A549 treated with Mapracorat at 1 μM for 4 hours (cell line): Measurements from ENCODE around the gene ARHGEF35. TPM values are rescaled to one million over a fixed set of nuclear protein-coding genes. Genes with fewer than 3 reads are reported as not detected.

Source experiments
- total RNA-seq: library from RNA; stranded (reverse); fragments of 200-300 nt; extraction: Qiagen RNA extraction; gene quantifications from 5 replicates; pipeline ENCODE4 v1.2.3, GENCODE V29; 2022

ARHGEF35 gene
- total RNA-seq = 0.18 to 0.50 TPM (median 0.40 TPM) in 5 replicates

GRCh38 chr7:144195212-144195872, at the start of gene ARHGEF35:
Gene ARHGEF35 (minus strand): TSS chr7:144195833. CDS start chr7:144188383, 7,450 bp downstream.

DNA sequence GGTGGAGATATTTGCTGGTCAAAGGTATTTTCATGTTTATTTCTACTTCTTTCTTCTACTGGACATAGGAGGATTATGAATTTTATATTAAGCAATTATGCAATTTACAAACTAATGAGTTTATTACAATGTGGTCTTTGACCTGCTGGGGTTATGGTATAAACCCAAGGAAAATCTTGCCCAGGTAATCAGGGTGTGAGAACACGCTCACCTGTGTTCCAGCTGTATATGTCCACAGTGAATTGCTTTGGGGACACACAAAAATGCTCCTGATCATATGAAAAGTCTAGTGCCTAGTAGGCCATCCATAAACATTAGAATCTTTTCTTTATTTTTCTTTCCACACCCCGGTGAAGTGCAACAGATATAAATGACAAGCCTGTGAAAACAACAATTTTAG, 43.7 kb upstream of the ARHGEF35 start, which contains the start of gene OR2A42:
OR2A42 (minus strand) TSS at position 241 of the 400 bp plus-strand sequence. CDS start 6,762 bp downstream, outside the sequence.

DNA sequence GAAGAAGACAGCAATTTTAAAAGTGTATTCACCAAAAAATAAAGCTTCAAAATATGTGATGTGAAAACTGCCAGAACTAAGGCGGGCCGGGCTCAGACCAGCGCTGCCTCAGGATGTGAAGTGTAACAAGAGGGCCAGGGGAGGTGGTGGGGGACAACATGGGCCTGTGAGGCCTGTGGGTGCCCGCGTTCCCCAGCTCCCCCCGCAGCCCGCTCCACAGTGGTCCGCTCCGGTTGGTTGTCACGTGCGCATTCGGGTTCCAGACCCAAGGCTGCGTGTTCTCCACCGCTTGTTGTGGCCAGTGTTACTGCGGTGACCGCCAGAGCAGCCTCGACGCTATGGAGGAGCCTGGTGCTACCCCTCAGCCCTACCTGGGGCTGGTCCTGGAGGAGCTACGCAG, 12.5 kb downstream of the ARHGEF35 start, which contains the start of gene CTAGE4:
CTAGE4 (plus strand) TSS at position 301 of the 400 bp plus-strand sequence; CDS start at position 339, 38 bp downstream.

Other genes with a start within 250 kb of the ARHGEF35 start
- not detected in 5 replicates for gene OR2F1, start 241.0 kb downstream of the ARHGEF35 start, total RNA-seq
- not detected in 5 replicates for gene OR6B1, start 195.5 kb downstream of the ARHGEF35 start, total RNA-seq
- gene OR2A5, start 146.9 kb downstream of the ARHGEF35 start, total RNA-seq = not detected in 5 replicates
- not detected in 5 replicates for gene OR2A25, start 126.0 kb downstream of the ARHGEF35 start, total RNA-seq
- not detected in 5 replicates for gene OR2A12, start 109.6 kb downstream of the ARHGEF35 start, total RNA-seq
- not detected in 5 replicates for gene OR2A2, start 86.2 kb downstream of the ARHGEF35 start, total RNA-seq
- not detected in 5 replicates for gene OR2A14, start 72.7 kb downstream of the ARHGEF35 start, total RNA-seq
- 0.05 TPM in 1 of 5 replicates, not detected in the others for gene CTAGE4, start 12.4 kb downstream of the ARHGEF35 start, total RNA-seq
- gene OR2A42, start 43.8 kb upstream of the ARHGEF35 start, total RNA-seq = not detected in 5 replicates
- gene OR2A7, start 69.0 kb upstream of the ARHGEF35 start, total RNA-seq = not detected in 5 replicates
- not detected in 5 replicates for gene CTAGE8, start 73.5 kb upstream of the ARHGEF35 start, total RNA-seq
- not detected in 5 replicates for gene OR2A1, start 116.6 kb upstream of the ARHGEF35 start, total RNA-seq
- 2.5 to 3.0 TPM (median 2.5 TPM) in 5 replicates for gene ARHGEF5, start 159.6 kb upstream of the ARHGEF35 start, total RNA-seq
- not detected in 5 replicates for gene NOBOX, start 207.9 kb upstream of the ARHGEF35 start, total RNA-seq